SK-N-SH treated with all-trans-retinoic acid at 6 μM for 48 hours (cell line): ENCODE measurements around the gene TFDP1.

ENCODE experiments used
- ATAC-seq: fragments of 200-7000 bp; cut with Tn5 transposase; 3 replicates; pipeline ENCODE4 v1.9.1; 2020; ENCODE audit warnings: mild to moderate bottlenecking, moderate library complexity
- ARNTL ChIP-seq: fragments of 450-650 bp; formaldehyde crosslinking; IDR thresholded peaks from 2 replicates; pipeline ENCODE4 v1.5.0; 2020; ENCODE audit warnings: low read depth, mild to moderate bottlenecking, moderate library complexity, borderline replicate concordance
- BACH2 ChIP-seq: fragments of 250-450 bp; sonication (Bioruptor Pico); IDR thresholded peaks from 2 replicates; pipeline ENCODE4 v1.9.0; 2021; ENCODE audit warnings: mild to moderate bottlenecking, borderline replicate concordance
- CREB5 ChIP-seq: fragments of 250-450 bp; sonication (Bioruptor Pico); IDR thresholded peaks from 2 replicates; pipeline ENCODE4 v1.5.1; 2020; ENCODE audit warnings: low read depth, mild to moderate bottlenecking, moderate library complexity
- CSDC2 ChIP-seq: fragments of 250-450 bp; sonication (Bioruptor Pico); IDR thresholded peaks from 2 replicates; pipeline ENCODE4 v1.5.0; 2020; ENCODE audit warnings: mild to moderate bottlenecking, moderate library complexity
- CSRNP3 ChIP-seq: fragments of 250-450 bp; sonication (Bioruptor Pico); IDR thresholded peaks from 2 replicates; pipeline ENCODE4 v1.5.1; 2021; ENCODE audit warnings: mild to moderate bottlenecking, moderate library complexity
- ESRRG ChIP-seq: fragments of 250-450 bp; sonication (Bioruptor Pico); IDR thresholded peaks from 2 replicates; pipeline ENCODE4 v1.6.1; 2021; ENCODE audit warnings: mild to moderate bottlenecking
- GLIS3 ChIP-seq: fragments of 250-450 bp; sonication (Bioruptor Pico); IDR thresholded peaks from 2 replicates; pipeline ENCODE4 v1.5.0; 2020; ENCODE audit warnings: mild to moderate bottlenecking, moderate library complexity
- OSR1 ChIP-seq: fragments of 250-450 bp; sonication (Bioruptor Pico); IDR thresholded peaks from 2 replicates; pipeline ENCODE4 v1.8.0; 2022; ENCODE audit warnings: moderate library complexity, mild to moderate bottlenecking, inconsistent platforms
- PPARA ChIP-seq: fragments of 250-450 bp; sonication (Bioruptor Pico); IDR thresholded peaks from 2 replicates; pipeline ENCODE4 v1.5.0; 2020; ENCODE audit warnings: mild to moderate bottlenecking, borderline replicate concordance
- RARB ChIP-seq: fragments of 250-450 bp; sonication (Bioruptor Pico); IDR thresholded peaks from 2 replicates; pipeline ENCODE4 v1.8.0; 2021; ENCODE audit warnings: mild to moderate bottlenecking, moderate library complexity
- SNAI2 ChIP-seq: fragments of 250-450 bp; sonication (Bioruptor Pico); IDR thresholded peaks from 2 replicates; pipeline ENCODE4 v1.5.0; 2020; ENCODE audit warnings: mild to moderate bottlenecking, moderate library complexity
- TCF4 ChIP-seq: fragments of 250-450 bp; sonication (Bioruptor Pico); IDR thresholded peaks from 2 replicates; pipeline ENCODE4 v1.8.0; 2021; ENCODE audit warnings: mild to moderate bottlenecking, moderate library complexity, borderline replicate concordance
- TOX ChIP-seq: fragments of 250-450 bp; sonication (Bioruptor Pico); IDR thresholded peaks from 2 replicates; pipeline ENCODE4 v1.8.0; 2021; ENCODE audit warnings: mild to moderate bottlenecking, moderate library complexity, borderline replicate concordance
- TSHZ2 ChIP-seq: fragments of 250-450 bp; sonication (Bioruptor Pico); IDR thresholded peaks from 2 replicates; pipeline ENCODE4 v1.5.0; 2020; ENCODE audit warnings: mild to moderate bottlenecking, moderate library complexity
- ZC3H10 ChIP-seq: fragments of 250-450 bp; sonication (Bioruptor Pico); IDR thresholded peaks from 2 replicates; pipeline ENCODE4 v1.5.1; 2021; ENCODE audit warnings: mild to moderate bottlenecking, moderate library complexity
- ZFP30 ChIP-seq: fragments of 450-650 bp; formaldehyde crosslinking; IDR thresholded peaks from 2 replicates; pipeline ENCODE4 v1.5.0; 2022; ENCODE audit warnings: mild to moderate bottlenecking, moderate library complexity
- ZNF565 ChIP-seq: fragments of 450-650 bp; formaldehyde crosslinking; conservative IDR thresholded peaks from 2 replicates; pipeline ENCODE4 v1.5.0; 2020; ENCODE audit warnings: low read depth, mild to moderate bottlenecking, moderate library complexity
- ZNF70 ChIP-seq: fragments of 450-650 bp; formaldehyde crosslinking; IDR thresholded peaks from 2 replicates; pipeline ENCODE4 v1.5.0; 2020; ENCODE audit warnings: mild to moderate bottlenecking, moderate library complexity
- TF ChIP-seq, protein P1 (sequence below): fragments of 250-450 bp; sonication (Bioruptor Pico); IDR thresholded peaks from 2 replicates; pipeline ENCODE4 v1.8.0; 2021; ENCODE audit warnings: low read depth, mild to moderate bottlenecking, moderate library complexity, borderline replicate concordance
- TF ChIP-seq, protein P2 (sequence below): fragments of 250-450 bp; sonication (Bioruptor Pico); IDR thresholded peaks from 2 replicates; pipeline ENCODE4 v1.8.0; 2020; ENCODE audit warnings: mild to moderate bottlenecking, moderate library complexity, borderline replicate concordance

Gene TFDP1

GRCh38 chr13:113658836-113659235, 74.3 kb downstream of the TFDP1 start:
- TF ChIP-seq RARB (no peak), PPARA (CRISPR knock-in tag) (no peak), ESRRG (CRISPR knock-in tag) (no peak), ZNF565 (CRISPR knock-in tag) (no peak), TOX (CRISPR knock-in tag) (no peak), ZNF70 (no peak), BACH2 (CRISPR knock-in tag) (no peak), CREB5 (no peak)
- TF ChIP-seq, protein P1, sequence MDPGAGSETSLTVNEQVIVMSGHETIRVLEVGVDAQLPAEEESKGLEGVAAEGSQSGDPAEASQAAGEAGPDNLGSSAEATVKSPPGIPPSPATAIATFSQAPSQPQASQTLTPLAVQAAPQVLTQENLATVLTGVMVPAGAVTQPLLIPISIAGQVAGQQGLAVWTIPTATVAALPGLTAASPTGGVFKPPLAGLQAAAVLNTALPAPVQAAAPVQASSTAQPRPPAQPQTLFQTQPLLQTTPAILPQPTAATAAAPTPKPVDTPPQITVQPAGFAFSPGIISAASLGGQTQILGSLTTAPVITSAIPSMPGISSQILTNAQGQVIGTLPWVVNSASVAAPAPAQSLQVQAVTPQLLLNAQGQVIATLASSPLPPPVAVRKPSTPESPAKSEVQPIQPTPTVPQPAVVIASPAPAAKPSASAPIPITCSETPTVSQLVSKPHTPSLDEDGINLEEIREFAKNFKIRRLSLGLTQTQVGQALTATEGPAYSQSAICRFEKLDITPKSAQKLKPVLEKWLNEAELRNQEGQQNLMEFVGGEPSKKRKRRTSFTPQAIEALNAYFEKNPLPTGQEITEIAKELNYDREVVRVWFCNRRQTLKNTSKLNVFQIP = no peak
- no peak for ATAC-seq

GRCh38 chr13:113659337-113659736, 74.8 kb downstream of the TFDP1 start:
- TF ChIP-seq ESRRG (CRISPR knock-in tag) (no peak), CREB5 (no peak), ARNTL (CRISPR knock-in tag) (no peak), SNAI2 (no peak), CSDC2 (CRISPR knock-in tag) (no peak), ZC3H10 (CRISPR knock-in tag) (no peak), OSR1 (CRISPR knock-in tag) (no peak), GLIS3 (CRISPR knock-in tag) (no peak), PPARA (CRISPR knock-in tag) (no peak)
- TF ChIP-seq, protein P1 = no peak
- no peak for ATAC-seq

GRCh38 chr13:113660066-113660465, 75.5 kb downstream of the TFDP1 start:
- no peak for ATAC-seq
- TF ChIP-seq, protein P1 = no peak
- no peak for TF ChIP-seq TSHZ2 (CRISPR knock-in tag)
- no peak for TF ChIP-seq CSRNP3 (CRISPR knock-in tag)
- TF ChIP-seq GLIS3 (CRISPR knock-in tag) = no peak
- no peak for TF ChIP-seq SNAI2
- no peak for TF ChIP-seq OSR1 (CRISPR knock-in tag)
- no peak for TF ChIP-seq ZNF565 (CRISPR knock-in tag)
- TF ChIP-seq ARNTL (CRISPR knock-in tag) = no peak
- no peak for TF ChIP-seq ZFP30 (CRISPR knock-in tag)
- no peak for TF ChIP-seq TCF4 (CRISPR knock-in tag)
- TF ChIP-seq, protein P2, sequence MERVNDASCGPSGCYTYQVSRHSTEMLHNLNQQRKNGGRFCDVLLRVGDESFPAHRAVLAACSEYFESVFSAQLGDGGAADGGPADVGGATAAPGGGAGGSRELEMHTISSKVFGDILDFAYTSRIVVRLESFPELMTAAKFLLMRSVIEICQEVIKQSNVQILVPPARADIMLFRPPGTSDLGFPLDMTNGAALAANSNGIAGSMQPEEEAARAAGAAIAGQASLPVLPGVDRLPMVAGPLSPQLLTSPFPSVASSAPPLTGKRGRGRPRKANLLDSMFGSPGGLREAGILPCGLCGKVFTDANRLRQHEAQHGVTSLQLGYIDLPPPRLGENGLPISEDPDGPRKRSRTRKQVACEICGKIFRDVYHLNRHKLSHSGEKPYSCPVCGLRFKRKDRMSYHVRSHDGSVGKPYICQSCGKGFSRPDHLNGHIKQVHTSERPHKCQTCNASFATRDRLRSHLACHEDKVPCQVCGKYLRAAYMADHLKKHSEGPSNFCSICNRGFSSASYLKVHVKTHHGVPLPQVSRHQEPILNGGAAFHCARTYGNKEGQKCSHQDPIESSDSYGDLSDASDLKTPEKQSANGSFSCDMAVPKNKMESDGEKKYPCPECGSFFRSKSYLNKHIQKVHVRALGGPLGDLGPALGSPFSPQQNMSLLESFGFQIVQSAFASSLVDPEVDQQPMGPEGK = no peak
- no peak for TF ChIP-seq ZC3H10 (CRISPR knock-in tag)
- TF ChIP-seq PPARA (CRISPR knock-in tag) = no peak
- TF ChIP-seq CREB5 = no peak
- TF ChIP-seq RARB = no peak
